NOMO-1 treated with DMSO at 0.1 percent for 48 hours (cell line): ENCODE results near the gene CELSR1.
"Not testable (repeated sequence)": the region's sequence is repeated elsewhere in the genome, so short reads cannot be mapped to it uniquely, and the experiment has no call there.

Experiments
- DNase-seq: peaks from one replicate; lab custom pipeline; 2025; ENCODE audit not compliant: unreplicated experiment; lab: John Stamatoyannopoulos, UW

CELSR1 gene

DNA sequence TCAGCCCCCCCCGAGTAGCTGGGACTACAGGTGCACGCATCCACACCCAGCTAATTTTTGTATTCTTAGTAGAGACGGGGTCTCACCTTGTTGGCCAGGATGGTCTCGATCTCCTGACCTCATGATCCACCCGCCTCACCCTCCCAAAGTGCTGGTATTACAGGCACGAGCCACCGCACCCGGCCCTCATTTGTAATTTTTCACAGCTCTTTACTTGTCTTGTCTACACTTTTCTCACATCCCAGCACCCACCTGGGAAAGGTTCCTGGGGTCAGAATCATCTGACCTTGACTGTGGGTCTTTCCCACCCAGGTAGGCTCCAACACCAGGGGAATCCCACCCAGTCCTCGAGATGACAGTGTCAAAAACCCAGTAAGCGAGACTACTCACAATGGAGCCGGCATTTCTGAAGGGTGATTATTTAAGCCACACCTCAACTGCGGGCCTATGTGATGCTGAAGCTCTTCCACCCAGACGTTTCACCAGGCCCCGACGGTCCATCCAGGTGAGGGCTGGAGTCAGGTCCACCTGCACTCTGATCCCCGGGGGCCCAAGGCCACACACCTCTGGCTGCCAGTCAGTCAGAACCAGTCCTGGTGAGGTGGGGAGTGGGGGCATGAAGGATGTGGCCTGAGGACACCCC, 23.4 kb downstream of the CELSR1 start:
- DNase-seq = no peak

GRCh38 chr22:46512683-46513082, 24.7 kb downstream of the CELSR1 start:
- no peak for DNase-seq

DNA sequence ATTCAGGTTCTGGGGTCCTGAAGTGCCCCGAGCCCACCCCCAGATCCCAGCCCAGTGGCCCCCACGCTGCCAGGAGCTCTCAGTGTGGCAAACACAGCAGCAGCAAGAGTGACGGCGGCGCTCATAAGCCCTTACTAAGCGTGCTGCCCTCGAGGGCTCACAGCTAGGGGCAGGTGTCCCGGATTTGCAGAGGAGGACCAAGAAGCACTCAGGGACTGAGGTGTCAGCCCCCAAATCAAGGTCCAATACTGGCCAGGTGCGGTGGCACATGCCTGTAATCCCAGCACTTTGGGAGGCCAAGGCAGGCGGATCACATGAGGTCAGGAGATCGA, 25.4 kb downstream of the CELSR1 start:
- DNase-seq = no peak

- DNase-seq = no peak
These were observed 26.0 kb downstream of the CELSR1 start for GRCh38 chr22:46511151-46512038.

GRCh38 chr22:46509416-46510089, 27.9 kb downstream of the CELSR1 start:
- DNase-seq = no peak

DNA sequence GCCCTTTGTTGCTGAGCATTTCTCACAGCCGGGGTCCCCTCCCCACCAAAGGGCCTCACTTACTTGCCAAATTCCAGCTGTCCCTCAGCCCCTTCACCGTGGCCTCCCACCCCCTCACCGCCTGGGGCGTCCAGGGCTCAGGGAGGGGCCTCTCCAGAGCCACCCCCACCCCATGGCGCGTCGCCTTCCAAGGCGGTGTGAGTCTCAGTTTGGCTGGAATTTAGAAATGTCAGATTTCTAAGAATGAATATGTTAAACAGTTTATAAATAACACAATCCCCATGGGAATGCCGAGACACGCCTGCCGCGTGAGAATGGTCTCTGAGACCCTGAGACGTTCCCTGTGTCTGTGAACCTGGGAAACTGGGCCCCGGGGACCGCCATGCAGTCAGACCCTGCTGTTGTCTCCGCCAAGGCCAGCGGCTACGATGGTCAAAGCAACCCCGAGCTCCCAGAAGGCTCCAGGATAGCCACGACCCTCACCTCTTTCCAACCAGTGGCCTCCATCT, 28.9 kb downstream of the CELSR1 start:
- no peak for DNase-seq

DNA sequence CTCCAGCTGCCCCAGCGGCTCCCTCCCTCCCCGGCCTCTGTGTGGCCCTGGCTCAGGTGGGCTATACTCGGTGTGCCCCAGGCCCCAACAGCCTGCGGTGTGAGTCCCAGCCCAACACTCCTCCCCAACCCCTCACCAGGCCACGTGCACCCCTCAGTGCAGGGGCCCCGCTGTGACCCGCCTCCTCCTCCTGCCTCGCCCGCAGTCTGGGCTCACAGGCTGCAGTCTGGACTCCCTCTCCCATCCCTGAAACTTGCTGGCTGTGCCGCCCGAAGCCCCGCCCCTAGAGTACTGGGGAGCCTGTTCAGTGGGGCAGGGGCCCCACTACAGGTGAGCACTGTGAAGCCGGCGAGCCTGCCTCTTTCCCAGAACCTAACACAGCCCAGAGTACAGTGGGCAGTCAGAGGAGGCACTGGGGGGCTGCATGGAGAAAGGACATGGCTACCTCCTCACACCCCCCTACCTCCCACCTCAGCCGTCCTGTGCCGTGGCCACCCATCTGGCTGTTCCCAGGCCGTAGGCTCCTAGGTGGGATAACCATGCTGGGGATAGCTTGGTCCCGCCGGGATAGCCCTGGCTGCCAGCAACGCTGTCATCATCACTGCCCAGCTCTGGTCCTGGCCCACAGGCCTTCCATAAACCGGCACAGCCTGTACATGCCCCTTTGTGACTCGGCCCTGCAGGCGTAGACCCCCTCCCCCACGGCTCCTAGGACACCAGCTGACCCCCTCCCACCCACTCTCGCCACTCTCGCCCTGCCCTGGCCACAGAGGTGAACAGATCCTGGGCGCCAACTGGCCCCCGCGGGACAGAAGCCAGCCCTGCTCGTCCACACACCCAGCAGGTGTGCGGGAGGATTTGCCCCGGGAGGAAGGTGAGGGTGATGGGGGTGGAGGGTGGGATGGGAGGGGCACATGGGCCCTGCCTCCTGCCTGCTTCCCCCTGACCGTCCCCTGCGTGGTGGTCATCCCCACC, 29.7 kb downstream of the CELSR1 start:
- DNase-seq = no peak

GRCh38 chr22:46504584-46504983, 32.8 kb downstream of the CELSR1 start:
- no peak for DNase-seq

GRCh38 chr22:46502440-46503175, 34.8 kb downstream of the CELSR1 start:
- no peak for DNase-seq

DNA sequence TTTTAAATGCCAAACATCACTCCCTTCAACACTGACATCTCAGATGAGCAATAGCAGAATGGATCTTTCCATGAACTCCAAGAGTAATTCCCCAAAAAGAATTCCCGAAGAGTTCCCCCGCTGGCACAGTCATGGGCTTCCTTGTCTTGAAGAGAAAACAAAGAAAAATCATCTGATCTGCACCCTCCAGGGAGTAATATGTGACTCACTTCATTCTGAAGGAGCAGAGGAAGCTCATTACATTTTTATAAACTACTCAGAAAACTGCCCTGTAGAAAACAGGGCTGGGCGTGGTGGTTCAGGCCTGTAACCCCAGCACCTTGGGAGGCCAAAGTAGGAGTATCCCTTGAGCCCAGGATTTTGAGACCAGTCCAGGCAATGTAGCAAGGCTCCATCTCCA, 35.7 kb downstream of the CELSR1 start:
- DNase-seq = no peak

DNA sequence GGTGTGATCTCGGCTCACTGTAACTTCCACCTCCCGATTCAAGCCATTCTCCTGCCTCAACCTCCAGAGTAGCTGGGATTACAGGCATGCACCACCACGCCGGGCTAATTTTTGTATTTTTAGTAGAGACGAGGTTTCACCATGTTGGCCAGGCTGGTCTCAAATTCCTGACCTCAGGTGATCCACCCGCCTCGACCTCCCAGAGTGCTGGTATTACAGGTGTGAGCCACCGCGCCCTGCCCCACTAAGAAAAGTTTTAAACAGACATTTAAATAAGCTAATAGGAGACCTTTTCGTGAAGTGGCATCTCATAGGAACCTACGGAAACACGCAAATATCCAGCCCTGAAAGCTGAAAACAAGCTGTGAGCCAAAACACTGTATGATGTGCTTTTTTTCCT, 36.2 kb downstream of the CELSR1 start:
- DNase-seq = not testable (repeated sequence)

- DNase-seq = no peak
These were observed 37.2 kb downstream of the CELSR1 start for GRCh38 chr22:46500201-46500600.

DNA sequence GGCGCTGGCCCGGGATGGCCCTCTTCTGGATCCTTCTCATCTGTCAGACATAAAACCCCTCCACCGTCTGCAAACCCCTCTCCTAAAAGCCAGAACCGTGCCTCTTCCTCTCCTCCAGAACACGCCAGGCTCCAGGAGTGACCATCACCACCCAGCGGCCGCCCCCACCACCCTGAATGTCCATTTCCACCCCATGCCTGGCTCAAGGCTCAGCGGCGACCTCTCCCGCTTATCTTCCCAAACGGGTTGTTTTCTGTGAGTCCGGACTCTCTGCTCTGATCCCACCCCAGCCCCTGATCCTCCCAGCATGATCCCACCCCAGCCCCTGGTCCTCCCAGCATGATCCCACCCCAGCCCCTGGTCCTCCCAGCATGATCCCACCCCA, 37.6 kb downstream of the CELSR1 start:
- DNase-seq = no peak

DNA sequence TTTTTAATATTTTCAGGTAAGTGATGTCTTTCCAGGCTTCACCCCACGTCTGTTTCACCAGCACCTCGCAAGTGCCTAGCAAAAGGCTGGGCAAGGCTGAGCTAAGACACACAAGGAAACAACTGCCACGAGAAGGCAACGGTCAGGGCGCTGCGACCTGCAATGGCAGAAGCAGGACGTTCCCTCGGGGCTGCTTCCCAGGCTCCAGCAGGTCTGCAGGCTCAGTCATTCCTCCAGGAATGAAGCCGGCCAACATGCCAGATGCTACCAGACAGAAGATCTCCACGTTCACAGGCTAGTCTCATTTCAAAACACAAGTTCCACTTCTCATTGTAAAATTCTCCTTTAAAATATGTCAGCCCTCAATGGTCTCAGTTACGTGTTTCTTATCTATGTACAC, 45.5 kb downstream of the CELSR1 start:
- DNase-seq = no peak

- DNase-seq = no peak
These were observed 46.9 kb downstream of the CELSR1 start for GRCh38 chr22:46490538-46490937.

DNA sequence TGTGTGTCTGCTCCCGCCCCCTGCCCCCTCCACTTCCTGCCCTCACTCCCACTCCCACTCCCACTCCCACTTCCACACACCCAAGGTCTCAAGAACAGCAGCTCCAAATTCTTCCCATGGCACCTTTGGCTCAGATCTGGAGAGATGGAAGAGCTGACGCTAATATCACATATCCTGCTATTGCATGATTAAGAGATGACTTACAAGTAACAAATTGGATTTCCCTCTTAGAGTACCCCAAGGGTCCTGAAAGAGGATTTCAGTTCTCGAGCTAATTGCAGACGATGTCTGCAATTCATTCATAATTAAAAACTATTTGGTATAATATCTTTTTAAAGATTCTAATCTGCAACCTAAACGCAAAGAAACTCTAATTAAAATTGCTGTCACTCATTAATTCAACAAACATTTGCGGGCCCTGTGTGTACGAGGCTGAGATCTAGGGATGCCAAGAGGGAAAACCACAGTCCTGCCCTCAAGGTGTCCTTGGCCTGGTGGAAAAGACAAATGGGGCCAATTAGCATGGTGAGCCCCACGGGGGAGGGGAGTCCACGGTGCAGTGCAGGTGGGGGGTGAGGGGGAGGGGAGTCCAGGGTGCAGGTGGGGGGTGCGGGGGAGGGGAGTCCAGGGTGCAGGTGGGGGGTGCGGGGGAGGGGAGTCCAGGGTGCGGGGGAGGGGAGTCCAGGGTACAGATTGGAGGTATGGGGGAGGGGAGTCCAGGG, 50.3 kb downstream of the CELSR1 start:
- no peak for DNase-seq

- no peak for DNase-seq
These were observed 52.4 kb downstream of the CELSR1 start for GRCh38 chr22:46484861-46485595.

DNA sequence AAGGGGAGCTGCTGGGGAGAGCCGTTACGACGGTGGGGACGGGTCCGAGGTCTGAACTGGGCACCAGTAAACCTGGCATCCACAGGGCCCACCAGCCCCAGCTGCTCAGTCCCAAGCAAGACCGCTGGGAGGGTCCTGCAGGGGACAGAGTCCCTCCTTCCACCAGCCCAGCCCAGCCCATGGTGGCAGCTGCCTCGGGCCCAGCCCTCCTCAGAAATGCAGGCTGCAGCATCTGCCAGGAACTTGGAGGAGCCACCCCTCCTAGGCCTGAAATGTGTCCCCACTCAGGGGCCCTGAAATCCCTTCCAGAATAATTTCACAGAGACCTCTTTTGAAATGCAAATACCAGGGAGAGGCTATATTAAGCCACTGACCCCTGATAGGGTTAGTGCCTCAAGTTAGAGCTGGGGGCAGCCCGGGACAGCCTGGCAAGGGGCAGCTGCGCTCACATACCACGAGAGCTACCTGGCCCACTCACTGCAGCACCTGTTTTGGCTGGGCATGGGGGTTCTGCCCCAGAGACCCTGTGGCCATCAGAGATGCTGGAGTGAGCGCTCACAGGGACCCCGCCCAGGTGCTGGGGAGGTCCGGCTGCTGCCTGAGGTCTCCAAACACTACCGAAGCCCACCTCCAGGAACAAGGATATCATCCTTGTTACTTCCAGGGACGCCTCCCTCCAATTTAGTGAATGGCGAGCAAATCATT, 53.1 kb downstream of the CELSR1 start:
- DNase-seq = no peak
